T follicular helper cell (primary cell): ENCODE results near the gene PAK6.

ENCODE experiments used
- DNase-seq: peaks from one replicate; pipeline ENCODE4 v3.0.0-alpha.2; 2020; ENCODE audit warnings: low read depth

The PAK6 gene

DNA sequence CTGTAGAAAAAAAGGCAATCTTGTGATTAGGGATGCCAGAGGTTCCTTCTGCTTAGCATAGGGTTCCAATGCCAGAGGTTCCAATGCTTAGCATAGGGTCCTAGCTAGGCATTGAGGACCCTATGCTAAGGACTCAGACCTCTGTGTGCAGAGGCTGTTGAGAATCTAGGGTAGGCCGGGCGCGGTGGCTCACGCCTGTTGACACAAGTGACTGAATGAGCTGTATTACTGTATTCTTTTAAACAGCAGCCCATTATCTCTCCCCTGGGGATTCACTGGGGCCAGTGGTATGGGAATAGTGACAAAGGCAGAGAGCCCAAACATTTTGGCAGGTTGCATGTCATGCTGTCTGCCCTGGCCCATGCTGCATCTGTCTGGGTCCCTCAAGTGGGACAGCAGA, 16.2 kb downstream of the PAK6 start:
- DNase-seq = no peak

DNA sequence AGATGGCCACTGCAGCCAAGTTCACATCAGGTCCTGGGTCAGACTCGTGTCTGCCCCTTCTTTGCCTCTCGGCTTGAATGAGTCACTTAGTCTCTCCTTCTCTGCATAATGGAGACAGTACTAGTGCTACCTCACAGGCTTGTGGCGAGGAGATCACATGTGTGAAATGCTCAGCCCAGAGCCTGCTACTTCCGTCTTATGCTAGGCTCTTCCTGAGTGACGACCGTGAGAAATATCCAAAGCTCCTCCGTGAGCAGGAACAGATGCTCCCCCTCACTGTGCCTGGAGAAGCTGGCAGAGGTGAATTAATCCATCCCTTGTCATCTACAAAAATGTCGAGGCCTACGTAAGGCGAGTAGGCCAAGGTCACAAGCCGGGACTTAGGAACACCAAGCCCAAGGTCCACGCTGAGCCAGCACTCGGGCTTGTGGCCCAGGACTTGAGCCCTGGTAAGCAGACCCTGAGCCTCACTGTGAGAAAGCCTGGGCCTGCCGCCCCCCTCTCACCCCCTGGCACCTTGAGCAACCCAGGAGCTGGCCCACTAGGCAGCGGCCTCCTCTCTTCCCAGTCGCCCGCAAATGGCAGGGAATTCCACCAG, 17.9 kb downstream of the PAK6 start:
- DNase-seq = no peak

DNA sequence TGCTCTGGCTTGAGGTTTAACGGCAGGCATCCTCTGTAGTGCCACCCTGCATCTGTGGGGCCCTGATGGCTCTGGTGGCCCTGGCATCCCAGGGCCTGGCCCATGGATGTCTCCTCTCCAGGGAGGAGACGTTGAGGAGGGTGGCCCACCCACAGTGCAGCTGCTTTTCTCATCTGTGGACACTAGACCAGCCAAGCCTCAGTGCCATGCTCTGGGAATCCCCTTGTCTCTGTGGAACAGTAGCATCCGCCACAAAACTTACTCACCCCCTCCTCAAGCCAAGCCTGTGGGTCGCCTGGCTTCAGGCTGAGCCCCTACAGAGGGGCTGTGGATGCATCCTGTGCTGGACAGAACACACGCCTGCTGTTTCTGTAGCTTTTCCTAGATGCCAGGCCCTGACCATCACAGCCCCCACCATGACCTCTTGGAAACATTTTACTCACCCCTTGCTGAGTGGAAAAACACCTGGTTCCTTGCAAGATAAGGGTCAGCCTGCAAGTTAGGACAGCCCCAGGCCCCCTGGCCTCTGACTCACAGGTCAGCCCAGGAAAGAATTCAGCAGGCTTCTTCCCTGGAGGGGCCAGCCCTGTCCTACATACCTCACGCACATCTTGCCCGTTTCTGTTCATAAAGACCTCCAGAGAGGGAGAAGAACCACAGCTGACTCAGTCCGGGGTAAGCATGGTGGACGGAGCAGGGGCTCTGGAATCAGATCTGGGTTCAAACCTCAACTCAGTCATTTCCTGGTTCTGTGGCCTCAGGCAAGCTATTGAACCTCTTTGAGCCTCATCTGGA, 19.0 kb downstream of the PAK6 start:
- DNase-seq = no peak

DNA sequence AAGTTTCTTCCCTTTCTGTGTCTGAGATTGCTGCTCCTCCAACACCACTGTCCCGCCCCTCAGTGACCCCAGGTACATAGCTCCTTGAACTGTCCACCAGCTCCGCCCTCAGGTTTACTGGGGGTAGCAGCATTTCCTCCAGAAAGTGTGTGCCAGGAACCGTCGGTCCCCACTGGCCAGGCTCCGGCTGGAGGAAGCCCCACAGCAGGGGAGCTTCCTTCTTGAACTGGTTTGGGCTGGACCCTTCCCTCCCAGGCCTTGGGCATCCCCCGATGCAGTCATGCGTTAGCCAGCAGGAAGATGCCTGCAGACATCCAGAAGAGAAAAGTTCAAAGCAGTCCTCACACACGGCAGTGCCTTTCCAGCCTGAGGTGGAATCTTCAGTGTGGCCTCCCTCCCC, 19.7 kb downstream of the PAK6 start:
- no peak for DNase-seq

DNA sequence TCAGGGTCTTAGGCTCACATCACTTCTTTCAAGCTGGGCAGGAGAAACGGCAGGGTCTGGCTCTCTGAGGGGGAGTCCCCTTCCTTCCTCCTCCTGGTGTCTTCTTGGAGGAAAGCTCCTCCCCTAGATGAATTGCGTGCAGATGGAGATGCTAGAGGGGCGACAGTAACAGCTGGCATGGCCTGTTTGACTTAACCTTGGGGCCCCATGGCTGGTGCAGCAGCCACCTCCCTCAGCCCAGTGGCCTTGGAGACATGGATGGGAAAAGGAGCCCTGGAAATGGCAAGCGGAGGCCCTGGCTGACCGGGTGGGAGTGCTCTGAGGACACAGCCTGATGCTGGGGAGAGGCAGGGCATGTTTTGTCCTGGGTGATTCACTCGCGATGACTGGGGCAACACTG, 20.2 kb downstream of the PAK6 start:
- DNase-seq = no peak

DNA sequence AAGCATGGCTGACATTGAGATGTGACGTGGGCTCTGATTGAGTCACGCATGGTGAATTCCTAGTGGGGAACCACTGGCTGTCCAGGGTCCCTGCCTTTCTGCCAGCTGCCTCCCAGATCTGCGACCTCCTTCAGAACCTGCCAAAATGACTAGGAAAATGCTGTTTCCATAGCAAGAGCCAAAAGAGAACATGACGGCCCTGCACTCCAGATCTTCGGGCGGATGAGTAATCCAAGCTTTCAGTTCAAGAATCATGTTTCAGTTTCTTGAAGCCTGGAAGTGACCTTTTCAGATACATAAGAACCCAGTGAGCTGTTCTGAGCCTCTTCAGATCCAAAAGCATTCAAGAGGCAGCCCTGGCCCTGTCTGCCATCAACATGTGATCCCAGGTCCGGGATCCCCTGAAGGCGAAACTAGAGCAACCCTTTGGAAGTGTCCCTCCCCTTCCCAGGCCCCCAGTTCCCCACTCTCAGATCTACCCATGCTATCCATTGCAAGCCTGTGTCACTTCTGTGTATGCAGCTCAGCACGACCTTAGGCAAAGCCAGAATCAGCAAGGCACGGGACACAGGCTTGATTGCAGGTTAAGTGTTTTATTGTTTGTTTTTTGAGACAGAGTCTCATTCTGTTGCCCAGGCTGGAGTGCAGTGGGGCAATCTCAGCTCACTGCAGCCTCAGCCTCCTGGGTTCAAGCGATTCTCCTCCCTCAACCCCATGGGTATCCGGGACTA, 24.3 kb downstream of the PAK6 start:
- DNase-seq = no peak

DNA sequence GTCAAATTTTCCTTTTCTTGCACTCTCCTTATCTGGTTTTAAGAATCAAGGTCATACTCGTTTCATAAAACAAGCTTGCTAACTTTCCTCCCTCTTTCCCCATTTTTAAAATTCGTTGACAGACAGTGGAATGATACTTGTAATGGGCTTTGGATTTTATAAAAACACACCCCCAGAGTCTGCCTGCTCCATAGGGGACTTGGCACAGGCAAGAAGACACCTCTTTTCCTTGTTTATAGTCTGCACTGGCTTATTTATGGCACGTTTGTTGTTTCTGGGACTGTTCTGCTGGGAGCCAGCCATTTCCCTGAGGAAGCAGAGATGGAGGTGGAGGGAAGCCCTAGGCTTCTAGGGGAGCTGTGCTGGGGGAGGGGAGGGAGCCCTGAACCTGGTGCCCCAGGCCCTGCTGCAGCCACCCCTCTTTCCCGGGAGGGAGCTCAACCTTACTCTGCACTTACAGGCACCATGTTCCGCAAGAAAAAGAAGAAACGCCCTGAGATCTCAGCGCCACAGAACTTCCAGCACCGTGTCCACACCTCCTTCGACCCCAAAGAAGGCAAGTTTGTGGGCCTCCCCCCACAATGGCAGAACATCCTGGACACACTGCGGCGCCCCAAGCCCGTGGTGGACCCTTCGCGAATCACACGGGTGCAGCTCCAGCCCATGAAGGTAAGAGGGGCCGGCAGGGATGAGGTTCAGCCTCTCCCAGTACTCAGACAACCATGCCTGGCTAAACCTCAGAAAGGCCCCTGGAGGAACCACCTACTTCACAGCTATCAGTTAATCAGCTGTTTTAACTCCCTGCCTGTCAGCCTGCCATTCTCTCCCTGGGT, 25.7 kb downstream of the PAK6 start:
- no peak for DNase-seq

DNA sequence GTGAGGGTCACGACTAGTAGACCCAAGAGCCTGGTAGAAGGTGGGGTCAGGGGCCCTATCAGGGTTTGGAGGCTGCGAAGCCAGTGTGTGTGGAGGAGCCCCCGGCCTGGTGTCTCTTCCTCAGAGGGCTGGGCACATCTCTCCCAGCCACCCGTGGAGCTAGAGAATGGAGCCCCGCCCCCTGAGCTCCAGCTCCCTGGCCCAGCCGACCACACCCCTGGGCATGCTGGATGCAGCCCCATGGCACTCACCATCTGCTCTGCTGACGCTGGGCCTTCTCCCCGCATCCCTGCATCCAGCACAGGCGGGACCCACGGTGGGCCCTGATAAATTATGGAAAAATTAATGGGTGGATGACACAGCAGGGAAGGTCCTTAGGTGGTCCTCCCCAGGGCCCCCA, 26.5 kb downstream of the PAK6 start:
- DNase-seq = no peak

DNA sequence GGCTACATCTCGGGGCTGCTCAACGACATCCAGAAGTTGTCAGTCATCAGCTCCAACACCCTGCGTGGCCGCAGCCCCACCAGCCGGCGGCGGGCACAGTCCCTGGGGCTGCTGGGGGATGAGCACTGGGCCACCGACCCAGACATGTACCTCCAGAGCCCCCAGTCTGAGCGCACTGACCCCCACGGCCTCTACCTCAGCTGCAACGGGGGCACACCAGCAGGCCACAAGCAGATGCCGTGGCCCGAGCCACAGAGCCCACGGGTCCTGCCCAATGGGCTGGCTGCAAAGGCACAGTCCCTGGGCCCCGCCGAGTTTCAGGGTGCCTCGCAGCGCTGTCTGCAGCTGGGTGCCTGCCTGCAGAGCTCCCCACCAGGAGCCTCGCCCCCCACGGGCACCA, 27.0 kb downstream of the PAK6 start:
- DNase-seq = no peak

DNA sequence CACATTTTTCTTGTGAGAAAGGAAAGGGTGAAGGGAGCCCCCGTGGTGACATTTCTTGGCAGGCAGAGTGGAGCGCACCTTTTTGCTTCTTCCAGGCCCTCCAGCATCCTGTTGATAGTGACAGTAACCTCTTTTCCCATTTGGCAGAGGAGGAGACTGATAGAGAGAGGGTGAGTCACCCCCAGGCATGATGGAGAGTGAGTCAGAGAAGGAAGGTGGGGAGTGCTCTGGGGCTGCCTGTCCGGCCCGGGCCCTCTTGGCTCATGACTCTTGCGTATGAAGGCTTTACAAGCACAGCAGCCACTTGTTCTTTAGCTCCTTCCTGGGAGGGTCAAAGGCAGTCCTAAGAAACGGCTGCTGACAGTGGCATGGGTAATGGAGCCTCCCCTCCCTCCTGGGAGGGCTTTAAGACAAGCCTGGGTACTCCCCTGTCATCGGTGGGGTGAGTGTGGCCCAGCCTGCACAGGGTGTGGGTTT, 28.0 kb downstream of the PAK6 start:
- DNase-seq = no peak

DNA sequence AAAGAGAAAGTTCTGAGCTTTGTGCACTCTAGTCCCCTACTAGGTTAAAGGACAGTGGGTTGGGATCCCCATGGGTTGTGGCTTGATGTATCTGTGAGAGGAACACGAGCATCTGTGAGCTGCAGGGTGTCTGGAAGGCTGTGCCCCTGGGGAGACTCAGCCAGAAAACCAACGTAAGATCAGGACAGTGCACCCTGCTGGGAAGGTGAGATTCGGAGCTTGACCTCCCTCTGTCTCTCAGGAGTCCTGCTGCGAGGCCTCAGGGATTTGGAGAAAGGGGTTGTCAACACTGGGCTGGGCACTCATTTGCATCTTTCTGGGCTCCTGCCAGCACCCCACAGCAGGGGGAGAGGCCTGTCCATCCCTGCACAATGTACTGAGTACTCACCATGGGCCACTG, 28.8 kb downstream of the PAK6 start:
- no peak for DNase-seq

DNA sequence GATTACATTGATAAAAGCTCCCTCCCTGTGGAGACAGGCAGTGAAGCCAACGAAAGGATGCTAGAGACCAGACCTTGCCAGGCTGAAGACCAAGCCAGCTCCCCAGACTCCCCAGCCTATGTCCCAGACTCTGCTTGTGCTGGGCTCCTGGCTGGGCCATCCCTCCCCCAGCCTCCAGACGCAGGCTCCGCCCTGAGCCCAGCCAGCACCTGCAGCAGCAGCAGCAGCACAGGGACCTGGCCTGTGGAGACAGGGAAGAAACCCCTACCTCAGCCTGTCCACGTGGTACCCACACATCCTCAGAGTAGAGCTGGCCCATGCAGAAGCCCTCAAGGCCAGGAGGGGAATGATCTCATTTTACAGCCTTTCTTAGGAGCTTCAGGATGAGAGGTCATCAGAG, 30.7 kb downstream of the PAK6 start:
- DNase-seq = no peak

DNA sequence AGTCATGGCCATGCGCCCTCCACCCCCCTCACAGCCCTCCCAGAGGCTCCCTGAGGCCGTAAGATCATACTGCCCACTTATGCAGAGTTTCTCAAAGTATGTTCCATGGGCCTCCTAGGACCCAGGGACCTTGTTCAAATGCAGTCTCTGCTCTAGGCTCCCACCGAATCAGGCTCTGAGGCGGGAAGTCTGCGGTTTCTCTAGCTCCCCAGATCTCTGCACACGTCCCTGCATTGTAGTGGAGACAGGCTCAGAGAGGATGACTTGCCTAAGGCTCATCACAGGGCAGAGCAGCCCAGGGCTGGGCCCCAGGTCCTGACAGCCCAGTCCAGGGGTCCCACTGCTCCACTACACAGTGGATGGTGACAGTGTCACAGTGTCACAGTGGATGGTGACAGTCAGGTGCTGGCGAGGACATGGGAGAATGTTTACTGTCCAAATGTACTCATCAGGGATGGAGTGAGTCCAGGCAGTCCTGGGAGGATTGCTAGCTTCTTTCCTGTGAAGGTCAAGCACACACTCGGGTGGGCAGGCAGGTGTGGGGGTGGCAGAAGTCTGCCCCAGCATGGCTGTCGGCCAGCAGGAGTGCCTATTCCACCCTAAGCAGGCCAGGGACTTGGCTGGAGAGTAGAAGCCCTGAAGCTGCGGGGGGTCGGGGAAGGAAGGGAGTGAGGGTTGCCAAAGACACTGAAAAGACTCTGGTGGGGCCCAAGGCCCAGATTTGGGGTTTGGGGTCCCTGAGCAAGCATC, 31.6 kb downstream of the PAK6 start:
- DNase-seq = no peak

DNA sequence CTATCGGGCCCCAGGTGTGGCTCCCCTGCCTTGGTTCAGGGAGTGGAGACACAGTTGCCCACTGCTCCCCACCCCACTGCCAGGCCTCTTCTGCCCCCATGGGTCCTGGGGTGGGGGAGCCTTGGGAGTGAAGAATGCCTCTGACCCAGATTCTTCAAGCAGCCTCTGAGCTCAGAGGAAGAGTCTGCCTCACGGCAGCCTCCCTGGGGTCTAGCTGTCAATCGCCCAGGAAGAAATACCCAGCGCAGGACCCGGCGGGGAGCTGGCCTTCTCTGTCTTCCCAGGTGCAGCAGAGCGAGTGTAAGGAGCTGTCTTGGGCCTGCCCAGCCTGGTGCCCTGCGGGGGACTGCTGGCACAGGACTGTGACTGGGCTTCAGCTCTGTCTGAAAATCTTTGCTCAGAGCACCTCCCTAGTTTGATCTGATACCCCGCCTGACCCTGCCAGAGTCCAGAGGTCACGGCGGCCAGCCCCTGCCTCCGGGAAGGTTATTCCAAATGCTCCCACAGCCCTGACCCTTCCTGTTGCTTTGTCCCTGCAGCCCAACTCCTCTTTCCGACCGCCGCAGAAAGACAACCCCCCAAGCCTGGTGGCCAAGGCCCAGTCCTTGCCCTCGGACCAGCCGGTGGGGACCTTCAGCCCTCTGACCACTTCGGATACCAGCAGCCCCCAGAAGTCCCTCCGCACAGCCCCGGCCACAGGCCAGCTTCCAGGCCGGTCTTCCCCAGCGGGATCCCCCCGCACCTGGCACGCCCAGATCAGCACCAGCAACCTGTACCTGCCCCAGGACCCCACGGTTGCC, 33.0 kb downstream of the PAK6 start:
- no peak for DNase-seq

DNA sequence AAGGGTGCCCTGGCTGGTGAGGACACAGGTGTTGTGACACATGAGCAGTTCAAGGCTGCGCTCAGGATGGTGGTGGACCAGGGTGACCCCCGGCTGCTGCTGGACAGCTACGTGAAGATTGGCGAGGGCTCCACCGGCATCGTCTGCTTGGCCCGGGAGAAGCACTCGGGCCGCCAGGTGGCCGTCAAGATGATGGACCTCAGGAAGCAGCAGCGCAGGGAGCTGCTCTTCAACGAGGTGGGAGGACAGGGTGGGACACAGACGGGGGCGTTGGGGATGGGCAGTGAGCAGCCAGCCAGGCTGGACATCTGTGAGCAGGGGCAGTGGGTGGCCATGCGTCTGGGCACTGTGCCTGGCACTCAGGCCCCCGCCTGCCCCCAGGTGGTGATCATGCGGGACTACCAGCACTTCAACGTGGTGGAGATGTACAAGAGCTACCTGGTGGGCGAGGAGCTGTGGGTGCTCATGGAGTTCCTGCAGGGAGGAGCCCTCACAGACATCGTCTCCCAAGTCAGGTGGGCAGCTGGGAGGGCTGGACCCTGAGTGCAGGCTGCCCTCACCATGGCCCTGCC, 33.7 kb downstream of the PAK6 start:
- DNase-seq = no peak

DNA sequence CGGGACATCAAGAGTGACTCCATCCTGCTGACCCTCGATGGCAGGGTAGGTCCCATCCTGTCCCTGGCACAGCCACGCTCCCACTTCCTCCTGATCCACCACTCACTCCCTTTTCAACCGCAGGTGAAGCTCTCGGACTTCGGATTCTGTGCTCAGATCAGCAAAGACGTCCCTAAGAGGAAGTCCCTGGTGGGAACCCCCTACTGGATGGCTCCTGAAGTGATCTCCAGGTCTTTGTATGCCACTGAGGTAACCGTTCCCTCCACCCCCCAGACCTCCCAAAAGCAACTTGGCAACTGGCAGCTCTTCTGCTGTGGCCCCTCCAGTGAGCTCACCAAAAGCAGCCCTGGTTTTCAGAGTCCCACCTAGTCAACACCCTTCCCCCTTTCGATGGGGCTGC, 34.6 kb downstream of the PAK6 start:
- DNase-seq = no peak

DNA sequence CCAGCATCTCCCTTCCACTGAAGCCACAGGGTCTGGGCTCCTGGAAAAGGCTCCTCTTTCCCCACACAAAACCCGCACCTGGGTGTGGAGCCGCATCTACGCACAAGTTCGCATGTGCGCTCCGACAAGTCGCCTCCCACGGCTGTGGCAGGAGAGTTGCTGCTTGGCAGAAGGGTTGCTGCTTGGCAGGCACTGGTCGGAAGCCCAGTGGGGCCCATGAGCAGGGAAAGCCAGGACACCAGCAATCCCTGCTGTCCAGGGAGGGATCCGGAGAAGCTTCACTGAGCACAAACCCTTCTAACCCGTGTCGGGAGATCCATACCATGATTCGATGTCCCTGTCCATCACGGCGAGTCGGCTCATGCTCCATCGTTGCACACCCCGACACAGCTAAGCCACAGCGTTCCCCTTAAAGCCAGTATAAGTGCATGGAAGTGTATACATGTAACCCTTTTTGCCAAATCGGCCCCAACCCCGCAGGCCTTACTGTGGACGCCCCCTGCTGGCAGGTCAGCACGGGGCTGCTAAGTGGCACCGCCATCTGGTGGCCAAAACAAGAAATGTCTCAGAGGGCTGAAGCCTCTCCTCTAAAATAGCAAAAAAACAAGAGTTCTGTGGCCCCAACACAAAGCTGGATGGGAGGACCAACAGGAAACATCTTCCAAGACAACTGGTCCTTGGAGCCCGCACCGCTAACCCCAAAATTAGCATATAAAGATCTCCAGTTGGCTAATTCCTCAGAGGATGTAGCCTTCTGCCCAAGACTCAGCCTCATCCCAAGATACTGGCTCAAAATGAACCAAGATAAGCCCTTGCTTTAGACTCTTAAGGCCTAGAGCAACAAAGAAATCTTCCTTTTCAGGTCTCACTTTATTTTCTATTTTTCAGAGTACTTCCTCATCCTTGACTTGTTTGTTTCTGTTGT, 35.7 kb downstream of the PAK6 start:
- DNase-seq = peak; percentile 80

DNA sequence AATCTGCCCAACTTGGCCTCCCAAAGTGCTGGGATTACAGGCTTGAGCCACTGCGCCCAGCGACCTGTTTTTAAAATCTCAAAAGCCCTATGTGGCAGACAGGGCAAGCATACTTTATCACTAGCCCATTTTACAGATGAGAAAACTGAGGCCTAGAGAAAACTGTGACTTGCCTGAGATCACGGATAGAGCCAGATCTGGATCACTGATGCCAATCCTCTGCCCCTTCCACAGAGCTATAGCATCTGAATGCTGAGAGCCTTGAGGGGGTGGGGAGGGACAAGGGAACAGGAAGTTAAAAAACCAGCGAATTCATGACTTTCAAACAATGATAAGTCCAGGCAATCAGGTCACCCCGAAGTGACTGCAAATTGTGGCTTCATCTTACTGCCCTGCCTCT, 36.7 kb downstream of the PAK6 start:
- no peak for DNase-seq

DNA sequence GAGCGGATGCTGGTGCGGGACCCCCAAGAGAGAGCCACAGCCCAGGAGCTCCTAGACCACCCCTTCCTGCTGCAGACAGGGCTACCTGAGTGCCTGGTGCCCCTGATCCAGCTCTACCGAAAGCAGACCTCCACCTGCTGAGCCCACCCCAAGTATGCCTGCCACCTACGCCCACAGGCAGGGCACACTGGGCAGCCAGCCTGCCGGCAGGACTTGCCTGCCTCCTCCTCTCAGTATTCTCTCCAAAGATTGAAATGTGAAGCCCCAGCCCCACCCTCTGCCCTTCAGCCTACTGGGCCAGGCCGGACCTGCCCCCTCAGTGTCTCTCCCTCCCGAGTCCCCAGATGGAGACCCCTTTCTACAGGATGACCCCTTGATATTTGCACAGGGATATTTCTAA, 37.1 kb downstream of the PAK6 start:
- no peak for DNase-seq
